Left hindlimb (tissue), 1 donor: ENCODE measurements around the gene NCK1.
A peak's percentile ranks its signal among the peaks of the same experiment; 100 is the strongest.
"Not testable (repeated sequence)": the region's sequence is repeated elsewhere in the genome, so short reads cannot be mapped to it uniquely, and the experiment has no call there.

Experiments
- DNase-seq: peaks from one replicate; pipeline ENCODE4 v3.0.0-alpha.2; 2018

NCK1 gene

DNA sequence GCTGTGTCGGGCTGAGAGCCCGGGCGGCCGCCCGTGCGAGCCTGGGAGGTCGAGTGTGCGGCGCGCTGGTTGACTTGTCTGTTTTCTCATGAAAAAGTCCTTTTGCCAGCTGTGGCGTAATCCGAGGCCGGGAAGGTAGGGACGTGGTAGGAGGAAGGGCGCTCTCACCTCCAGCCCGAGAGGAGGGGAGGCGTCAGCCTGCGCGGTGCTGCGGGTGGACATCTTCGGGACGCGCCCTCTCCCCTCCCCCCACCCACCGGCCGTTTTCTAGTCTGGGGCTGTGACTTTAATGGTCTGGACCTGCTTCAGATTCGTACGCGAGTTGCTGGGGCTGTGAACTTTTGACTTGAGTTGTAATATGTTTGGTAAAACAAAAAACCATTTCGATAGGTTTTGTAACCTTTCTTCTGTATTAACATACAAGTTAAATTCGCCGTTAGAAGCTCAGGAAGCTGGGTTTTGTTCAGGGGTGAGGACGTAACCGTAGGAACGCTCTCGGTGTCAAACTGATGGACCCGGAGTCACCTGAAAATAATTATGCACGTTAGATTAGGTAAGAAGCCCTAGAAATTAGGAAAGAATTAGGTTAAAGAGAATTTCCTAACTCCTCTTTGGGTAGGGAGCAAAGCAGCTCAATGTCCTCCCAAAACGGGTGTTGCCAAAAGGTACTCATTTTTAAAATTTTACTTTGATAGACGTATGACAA, 762 bp downstream of the NCK1 start:
- peak; percentile 81 for DNase-seq

DNA sequence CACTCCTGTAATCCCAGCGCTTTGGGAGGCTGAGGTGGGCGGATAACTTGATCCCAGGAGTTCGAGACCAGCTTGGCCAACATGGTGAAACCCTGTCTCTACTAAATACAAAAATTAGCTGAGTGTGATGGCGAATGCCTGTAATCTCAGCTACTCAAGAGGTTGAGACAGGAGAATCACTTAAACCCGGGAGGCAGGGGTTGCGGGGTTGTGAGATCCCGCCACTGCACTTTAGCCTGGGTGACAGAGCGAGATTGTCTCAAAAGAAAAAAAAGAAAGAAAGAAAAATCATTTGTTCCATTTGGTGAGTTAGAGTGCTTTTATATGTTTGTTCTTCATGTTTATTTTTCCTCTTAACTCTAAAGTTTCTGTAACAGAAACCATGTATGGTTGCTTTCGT, 7.3 kb downstream of the NCK1 start:
- DNase-seq, result no peak

DNA sequence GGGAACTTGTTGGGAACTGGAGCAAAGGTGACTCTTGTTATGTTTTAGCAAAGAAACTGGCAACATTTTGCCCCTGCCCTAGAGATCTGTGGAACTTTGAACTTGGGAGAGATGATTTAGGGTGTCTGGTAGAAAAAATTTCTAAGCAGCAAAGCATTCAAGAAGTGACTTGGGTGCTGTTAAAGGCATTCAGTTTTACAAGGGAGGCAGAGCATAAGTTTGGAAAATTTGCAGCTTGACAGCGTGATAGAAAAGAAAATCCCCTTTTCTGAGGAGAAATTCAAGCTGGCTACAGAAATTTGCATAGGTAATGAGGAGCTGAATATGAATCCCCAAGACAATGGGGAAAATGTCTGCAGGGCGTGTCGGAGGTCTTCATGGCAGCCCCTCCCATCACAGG, 10.2 kb downstream of the NCK1 start:
- not testable (repeated sequence) for DNase-seq

DNA sequence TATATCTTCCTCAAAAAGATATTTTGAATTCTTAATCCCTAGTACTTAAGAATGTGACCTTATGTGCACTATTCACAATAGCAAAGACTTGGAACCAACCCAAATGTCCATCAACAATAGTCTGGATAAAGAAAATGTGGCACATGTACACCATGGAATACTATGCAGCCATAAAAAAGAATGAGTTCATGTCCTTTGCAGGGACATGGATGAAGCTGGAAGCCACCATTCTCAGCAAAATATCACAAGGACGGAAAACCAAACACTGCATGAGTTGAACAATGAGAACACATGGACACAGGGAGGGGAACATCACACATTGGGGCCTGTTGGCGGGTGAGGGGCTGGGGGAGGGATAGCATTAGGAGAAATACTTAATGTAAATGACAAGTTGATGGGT, 17.5 kb downstream of the NCK1 start:
- not testable (repeated sequence) for DNase-seq

DNA sequence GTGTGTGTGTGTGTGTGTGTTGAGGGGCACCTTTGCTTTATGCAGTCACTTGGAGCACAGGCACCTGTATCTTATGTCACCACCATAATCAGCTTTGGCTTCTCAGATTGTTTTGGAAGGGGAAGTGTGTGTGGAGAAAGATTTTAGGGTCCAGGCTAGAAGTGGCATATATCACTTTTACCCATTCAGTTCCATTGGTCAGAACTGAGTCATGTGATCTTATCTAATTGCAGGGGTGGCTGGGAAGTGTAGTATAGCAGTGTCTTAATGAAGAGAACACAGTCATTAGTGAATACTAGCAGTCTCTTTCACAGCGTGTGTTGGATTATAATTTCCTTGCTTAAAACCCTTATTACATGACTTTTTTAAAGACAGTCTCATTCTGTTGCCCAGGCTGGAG, 20.6 kb downstream of the NCK1 start:
- no peak for DNase-seq

DNA sequence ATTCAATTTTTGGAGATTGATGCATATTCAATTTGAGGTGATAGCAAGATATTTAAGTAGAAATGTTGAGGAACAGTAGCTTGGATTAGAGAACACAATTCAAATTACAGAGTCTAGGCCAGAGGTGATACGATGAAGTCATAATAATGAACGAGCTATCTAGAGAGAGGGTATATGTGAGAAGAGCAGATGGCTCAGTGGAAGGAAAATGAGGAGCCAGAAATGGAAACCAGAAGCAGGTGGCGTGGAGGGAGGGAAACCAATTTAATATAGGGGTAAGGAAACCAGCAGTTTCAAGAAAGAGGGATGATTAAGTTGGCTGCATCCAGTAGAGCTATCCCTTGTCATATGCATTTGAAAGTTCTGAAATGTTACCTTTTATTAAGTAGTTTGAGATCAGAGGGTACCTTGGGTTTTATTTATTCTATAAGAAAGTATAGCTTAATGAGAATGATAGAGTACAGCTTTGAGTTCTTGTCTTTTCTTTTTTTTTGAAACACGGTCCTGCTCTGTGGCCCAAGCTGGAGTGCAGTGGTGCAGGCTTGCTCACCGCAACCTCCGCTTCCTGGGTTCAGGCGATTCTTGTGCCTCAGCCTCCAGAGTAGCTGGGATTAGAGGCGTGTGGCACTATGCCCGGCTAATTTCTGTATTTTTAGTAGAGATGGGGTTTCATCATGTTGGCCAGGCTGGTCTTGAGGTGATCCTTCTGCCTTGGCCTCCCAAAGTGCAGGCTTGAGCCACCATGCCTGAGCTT, 22.1 kb downstream of the NCK1 start:
- no peak for DNase-seq

DNA sequence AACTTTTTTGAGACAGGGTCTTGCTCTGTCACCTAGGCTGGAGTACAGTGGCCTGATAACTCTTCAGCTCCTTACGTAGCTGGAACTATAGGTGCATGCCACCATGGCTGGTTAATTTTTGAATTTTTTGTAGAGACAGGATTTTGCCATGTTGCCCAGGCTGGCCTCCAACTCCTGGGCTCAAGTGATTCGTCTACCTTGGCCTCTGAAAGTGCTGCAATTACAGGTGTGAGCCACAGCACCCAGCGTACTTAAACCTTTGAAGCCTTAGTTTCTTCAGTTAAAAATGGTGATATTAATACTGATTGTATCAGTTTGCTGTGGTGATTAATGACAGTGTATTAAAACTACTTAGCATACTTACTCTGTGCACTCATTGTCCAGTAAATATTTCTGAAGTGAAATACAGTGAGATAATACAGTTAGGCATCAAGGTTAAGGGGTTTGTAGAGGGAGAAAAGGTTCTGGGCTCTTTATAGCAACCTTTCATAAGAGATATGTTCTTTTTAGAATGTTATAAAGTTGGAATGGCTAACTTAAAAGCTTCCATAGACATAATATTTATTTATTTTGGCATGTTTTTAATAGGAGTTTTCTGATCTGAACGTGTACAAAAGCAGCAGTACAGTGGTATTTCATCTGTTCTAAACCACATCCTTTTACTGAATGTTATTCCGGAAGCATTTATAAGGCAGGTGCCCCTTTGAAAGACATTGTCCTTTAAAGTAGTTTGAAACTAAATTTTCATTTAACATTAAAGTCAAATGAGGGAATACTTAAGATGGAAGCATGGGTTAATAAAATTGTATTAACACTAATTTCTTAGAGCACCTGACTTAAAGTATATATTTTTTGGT, 23.6 kb downstream of the NCK1 start:
- no peak for DNase-seq

DNA sequence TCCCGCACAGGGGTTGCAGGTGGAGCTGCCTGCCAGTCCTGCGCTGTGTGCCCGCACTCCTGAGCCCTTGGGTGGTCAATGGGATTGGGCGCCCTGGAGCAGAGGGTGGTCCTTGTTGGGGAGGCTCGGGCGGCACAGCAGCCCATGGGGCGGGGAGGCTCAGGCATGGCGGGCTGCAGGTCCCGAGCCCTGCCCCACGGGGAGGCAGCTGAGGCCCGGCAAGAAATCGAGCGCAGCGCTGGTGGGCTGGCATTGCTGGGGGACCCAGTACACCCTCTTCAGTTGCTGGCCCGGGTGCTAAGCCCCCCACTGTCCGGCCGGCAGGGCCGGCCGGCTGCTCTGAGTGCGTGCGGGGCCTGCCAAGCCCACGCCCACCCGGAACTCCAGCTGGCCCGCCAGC, 27.9 kb downstream of the NCK1 start:
- no peak for DNase-seq

DNA sequence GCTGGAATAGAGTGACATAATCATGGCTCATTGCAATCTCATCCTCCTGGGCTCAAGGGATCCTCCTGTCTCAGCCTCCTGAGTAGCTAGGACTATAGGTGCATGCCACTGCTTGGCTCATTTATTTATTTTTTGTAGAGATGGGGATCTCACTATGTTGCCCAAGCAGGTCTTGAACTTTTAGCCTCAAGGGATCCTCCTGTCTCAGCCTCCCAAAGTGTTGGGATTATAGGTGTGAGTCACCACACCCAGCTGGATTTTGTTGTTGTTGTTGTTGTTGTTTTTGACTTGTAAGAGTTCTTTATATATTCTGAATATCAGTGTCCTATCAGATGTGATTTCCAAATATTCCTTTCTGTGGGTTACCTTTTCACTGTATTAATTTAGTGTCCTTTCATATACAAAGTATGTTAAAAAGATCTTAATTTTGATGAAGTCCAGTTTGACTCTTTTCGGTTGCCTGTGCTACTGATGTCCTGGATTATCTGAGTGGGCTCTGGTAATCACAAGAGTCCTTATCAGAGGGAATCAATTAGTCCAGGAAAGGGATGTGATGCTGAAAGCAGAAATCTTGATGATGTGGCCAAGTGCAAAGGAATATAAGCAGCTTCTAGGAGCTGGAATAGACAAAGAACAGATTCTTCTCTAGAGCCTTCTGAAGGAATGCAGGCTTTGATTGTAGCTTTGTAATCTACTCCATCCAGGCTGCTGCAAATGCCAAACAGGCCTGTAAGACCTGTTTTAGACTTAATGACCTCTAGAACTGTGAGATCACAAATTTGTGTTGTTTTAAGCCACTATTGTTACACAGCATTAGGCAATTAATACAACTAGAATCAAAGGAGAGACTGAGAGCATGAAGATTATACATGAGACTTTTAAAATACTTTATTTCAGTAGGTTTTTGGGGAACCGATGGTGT, 30.2 kb downstream of the NCK1 start:
- DNase-seq, result no peak

DNA sequence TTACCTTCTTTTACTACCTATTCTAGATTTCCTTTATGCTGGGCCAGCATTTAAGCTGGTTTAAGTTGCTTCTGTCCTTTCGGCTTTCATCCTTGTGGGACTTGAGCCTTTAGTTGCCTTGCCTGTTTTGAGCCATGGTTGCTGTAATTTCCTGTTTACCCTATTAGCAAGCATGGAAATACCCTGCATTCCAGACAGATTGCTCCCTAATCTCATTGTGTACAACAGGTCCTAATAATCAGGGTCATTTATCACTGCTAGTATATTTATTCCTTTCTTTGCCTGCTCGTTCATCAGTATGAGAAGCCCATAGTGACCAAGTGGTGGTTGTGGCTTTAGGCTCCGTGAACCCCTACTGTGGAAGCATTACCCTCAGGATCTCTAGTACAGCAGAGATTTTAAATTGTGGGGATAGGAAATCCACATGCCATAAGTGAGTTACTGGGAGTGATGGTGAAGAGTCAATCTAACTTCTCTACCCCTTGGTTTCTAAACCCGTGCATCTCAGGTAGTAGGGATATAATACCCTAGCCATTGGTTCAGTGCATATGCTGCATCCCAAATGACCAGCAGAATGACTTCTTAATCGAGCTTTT, 31.9 kb downstream of the NCK1 start:
- no peak for DNase-seq

DNA sequence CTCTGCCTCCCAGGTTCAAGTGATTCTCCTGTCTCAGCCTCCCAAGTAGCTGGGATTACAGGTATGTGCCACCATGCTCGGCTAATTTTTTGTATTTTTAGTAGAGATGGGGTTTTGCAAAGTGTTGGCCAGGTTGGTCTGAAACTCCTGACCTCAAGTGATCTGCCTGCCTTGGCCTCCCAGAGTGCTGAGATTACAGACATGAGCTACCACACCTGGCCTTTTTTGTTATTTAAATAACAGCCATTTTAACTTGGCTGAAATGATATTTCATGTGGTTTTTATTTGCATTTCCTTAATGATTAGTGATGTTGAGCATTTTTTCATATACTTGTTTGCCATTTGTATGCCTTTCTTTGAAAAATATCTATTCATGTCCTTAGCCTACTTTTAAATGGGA, 35.2 kb downstream of the NCK1 start:
- DNase-seq, result not testable (repeated sequence)

DNA sequence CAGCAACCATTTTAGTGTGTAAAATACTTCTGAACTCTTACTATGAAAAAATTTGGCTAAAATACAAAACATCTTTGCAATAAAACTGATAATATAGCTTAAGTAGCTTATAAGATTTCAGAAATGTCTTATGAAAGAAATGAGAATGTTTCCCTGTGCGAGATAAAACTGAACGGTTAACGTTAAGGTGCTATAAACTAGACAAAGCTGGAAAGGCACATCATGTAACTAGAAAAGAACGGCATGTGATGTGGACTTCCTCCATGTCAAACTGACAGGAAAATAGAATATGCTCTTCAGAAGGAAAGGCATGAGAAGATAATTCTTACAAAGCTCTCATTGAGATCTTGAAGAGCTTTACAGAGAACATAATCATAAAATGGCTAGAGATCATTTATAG, 36.5 kb downstream of the NCK1 start:
- DNase-seq, result no peak

DNA sequence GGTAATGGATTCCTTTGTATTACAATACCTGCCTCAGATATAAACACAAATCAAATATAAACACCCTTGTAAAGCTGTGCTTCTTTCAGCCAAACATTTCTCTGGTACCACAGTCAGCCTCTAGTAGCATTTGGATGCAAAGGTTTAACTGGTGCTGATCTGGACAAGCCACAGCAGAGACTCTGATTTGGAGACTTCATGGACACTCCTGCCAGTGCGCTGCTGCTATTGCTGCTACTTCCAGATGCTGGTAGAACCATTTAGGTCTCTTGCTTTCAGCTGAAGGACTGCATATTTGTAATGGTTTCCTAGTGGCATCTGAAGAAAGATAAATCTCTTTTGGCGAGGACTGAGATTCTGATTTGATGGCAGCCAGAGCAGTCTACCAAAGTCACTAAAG, 36.9 kb downstream of the NCK1 start:
- DNase-seq, result no peak

DNA sequence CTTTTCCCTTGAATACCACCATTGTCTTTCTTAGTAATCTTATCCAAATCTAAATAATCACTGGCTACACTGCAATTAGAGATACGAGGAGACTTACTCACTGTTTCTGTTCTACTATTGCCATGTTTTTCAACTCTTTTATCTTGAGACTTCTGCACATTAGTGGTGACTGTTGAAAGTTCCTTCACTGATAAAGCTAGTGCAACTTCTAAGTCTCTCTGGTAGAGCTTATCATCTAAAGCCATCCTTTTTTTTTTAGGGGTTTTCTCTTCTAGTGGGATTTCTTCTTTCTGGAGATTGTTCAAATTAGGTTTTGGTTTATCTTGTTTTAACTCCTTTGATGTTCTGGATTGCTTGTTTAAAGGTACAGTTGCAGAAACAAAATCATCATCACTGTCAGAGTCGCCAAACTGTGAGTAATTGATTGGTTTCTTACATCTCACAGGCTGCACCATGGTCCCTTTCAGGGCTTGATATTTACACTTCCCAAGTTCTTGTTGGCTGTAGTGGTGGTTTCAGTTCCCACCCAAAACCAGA, 37.7 kb downstream of the NCK1 start:
- no peak for DNase-seq

DNA sequence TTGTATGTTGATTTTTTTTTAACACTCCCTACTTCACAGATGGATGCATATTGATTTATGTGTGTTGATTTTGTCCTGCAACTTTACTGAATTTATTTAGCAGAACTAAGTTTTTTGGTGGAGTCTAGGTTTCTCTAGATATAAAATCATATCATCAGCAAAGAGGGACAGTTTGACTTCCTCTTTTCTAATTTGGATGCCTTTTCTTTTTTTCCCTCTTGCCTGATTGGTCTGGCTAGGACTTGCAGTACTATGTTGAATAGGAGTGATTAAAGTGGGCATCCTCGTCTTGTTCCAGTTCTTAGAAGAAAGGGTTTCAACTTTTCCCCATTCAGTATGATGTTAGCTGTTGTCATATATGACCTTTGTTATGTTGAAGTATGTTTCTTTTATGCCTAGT, 38.7 kb downstream of the NCK1 start:
- DNase-seq, result not testable (repeated sequence)

DNA sequence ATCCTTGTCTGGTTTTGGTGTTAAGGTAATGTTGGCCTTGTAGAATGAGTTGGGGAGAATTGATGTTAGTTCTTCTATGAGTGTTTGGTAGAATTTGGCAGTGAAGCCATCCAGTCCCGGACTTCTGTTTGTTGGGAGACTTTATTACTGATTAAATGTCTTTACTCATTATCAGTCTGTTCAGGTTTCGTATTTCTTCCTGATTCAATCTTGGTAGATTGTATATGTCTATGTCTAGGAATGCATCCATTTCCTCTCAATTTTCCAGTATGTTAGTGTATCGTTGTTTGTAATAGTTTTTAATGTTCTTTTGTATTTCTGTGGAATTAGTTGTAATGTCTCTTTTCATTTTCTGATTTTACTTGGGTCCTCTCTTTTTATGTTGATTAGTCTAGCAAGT, 39.4 kb downstream of the NCK1 start:
- DNase-seq, result no peak

DNA sequence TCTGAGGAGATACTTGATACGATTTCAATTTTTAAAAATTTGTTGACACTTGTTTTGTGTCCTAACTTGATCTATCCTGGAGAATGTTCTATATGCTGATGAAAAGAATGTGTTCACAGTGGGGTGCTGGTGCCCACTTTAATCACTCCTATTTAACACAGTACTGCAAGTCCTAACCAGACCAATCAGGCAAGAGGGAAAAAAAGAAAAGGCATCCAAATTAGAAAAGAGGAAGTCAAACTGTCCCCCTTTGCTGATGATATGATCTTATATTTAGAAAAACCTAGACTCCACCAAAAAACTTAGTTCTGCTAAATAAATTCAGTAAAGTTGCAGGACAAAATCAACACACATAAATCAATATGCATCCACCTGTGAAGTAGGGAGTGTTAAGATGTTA, 40.5 kb downstream of the NCK1 start:
- DNase-seq, result not testable (repeated sequence)

DNA sequence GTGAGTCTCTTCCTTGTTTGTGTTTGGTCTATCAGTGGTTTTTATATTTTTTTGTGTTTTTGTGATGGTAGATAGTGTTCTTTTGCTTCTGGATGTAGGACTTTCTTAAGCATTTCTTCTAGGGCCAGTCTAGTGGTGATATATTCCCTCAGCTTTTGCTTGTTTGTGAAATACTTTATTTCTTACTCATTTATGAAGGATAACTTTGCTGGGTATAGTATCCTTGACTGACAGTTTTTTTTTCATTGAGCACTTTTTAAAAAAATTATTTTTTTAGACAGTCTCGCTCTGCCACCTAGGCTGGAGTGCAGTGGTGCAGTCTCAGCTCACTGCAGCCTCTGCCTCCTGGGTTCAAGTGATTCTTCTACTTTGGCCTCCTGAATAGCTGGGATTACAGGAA, 41.9 kb downstream of the NCK1 start:
- DNase-seq, result no peak

DNA sequence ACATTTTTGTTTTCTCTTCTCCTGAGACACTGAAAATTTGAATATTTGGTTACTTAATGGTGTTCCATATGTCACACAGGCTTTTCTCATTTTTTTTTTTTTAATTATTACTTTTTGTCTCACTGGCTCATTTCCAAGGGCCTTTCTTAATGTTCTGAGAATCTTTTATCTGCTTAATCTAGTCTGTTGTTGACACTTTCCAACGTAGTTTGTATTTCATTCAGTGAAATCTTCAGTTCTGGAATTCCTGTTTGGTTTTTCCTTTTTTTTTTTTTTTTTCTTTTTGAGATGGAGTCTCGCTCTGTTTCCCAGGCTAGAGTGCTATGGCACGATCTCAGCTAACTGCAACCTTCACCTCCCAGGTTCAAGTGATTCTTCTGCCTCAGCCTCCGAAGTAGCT, 42.7 kb downstream of the NCK1 start:
- DNase-seq, result no peak

DNA sequence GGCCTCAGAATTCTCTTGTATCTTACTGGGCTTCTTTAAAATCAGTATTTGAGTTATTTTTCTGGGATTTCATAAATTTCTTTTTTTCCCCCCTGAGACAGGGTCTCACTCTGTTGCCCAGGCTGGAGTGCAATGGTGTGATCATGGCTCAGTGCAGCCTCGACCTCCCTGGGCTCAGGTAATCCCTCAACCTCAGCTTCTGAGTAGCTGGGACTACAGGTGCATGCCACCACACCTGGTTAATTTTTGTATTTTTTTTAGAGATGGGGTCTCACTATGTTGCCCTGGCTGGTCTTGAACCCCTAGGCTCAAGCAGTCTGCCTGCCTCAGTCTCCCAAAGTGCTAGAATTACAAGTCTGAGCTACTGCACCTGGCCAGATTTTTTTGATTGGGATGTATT, 43.5 kb downstream of the NCK1 start:
- no peak for DNase-seq

DNA sequence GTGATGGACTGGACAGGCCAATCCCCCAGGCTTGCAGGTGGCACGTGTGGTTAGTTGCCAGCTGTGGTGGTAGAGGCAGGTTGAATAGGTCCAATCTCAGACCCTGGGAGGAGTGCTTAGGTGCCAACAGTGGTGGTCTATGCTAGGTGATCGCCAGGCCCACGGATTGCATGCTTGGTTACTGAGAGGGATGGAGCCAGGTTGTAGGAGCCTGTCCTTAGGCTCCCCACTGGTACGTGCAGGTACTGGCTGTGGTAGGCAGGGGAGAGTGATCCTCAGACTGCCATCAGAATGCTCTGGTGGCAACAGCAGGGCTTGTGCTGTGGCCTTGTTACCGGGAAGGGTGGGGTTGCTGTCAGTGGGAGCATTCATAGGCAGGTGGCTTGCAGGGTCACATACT, 44.7 kb downstream of the NCK1 start:
- no peak for DNase-seq

DNA sequence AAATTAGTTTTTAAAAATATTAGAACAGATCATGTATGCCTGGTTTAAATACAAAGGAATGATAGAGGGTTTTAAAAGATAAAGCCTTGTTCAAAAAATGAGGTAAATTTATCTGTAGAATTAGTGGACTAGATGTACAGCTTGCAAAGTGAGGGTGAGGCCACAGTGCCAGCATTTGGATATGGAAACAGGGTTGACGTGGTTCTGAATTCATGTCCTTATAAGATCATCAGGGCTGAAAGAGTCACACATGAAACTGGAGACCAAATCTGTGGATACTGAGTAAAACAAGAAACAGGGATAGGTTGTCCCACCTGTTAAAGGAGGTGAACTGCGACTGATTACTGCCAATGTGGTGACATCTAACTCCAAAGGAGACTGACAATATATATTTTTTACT, 46.3 kb downstream of the NCK1 start:
- no peak for DNase-seq
